B cell (primary cell): ENCODE data around the gene RBP3. TPM values are rescaled to one million over a fixed set of nuclear protein-coding genes. Genes with fewer than 3 reads are reported as not detected.

ENCODE experiments used
- ATAC-seq: fragments of 200-7000 bp; cut with Tn5 transposase; one replicate; pipeline ENCODE4 v1.10.0; 2021; ENCODE audit warnings: low read depth, mild to moderate bottlenecking, moderate number of reproducible peaks, moderate library complexity
- CTCF ChIA-PET: fragments of 350-600 bp; sonication (Branson Sonifier 250); formaldehyde crosslinking; loops from one replicate; lab custom pipeline; 2021; ENCODE audit warnings: antibody characterized with exemption, inconsistent platforms; lab: Charles Lee
- POLR2A ChIA-PET: fragments of 350-600 bp; sonication (Branson Sonifier 250); formaldehyde crosslinking; loops from one replicate; lab custom pipeline; 2021; ENCODE audit warnings: antibody characterized with exemption; lab: Charles Lee
- DNase-seq: peaks from one replicate; pipeline ENCODE4 v3.0.0; 2013
- H2AFZ ChIP-seq: 2 replicates; pipeline ENCODE4 v1.6.1; 2012; ENCODE audit warnings: mild to moderate bottlenecking, low read depth, low read length; ENCODE audit not compliant: insufficient read depth, poor library complexity, severe bottlenecking
- H3K27ac ChIP-seq, 2 donors: 1 replicate in 1 of 2; 2 replicates in 1 of 2; pipeline ENCODE4 v1.5.1; 2012 to 2013; ENCODE audit warnings: low read length in 2 of 2, mild to moderate bottlenecking in 2 of 2, moderate library complexity in 1 of 2
- H3K27me3 ChIP-seq, 4 experiments: fragments of 200-600 bp in 1 of 4; sonication (generic) in 1 of 4; replicated peaks in 1 of 4; 1 replicate in 2 of 4; 2 replicates in 2 of 4; pipeline versions ENCODE4 v1.6.1 to v1.7.0; 2013 to 2016; ENCODE audit warnings: low read length in 3 of 4, mild to moderate bottlenecking in 2 of 4, mixed read lengths in 1 of 4, moderate library complexity in 1 of 4; ENCODE audit not compliant: insufficient read depth in 4 of 4, control insufficient read depth in 3 of 4; ENCODE audit errors: control extremely low read depth in 1 of 4
- H3K36me3 ChIP-seq, 2 experiments: replicated peaks in 1 of 2; 1 replicate in 1 of 2; 2 replicates in 1 of 2; pipeline versions ENCODE4 v1.6.1 to v1.7.1; 2013; ENCODE audit warnings: low read length in 1 of 2; ENCODE audit not compliant: insufficient read depth in 2 of 2, control insufficient read depth in 1 of 2; ENCODE audit errors: control extremely low read depth in 1 of 2, extremely low read depth in 1 of 2
- H3K4me1 ChIP-seq, 2 donors: fragments of 200-600 bp in 1 of 2; sonication (generic) in 1 of 2; 1 replicate in 1 of 2; 2 replicates in 1 of 2; pipeline versions ENCODE4 v1.5.1 to v1.6.1; 2013 to 2017; ENCODE audit warnings: low read length in 2 of 2; ENCODE audit not compliant: control insufficient read depth in 2 of 2, insufficient read depth in 2 of 2
- H3K4me2 ChIP-seq: replicated peaks from 2 replicates; pipeline ENCODE3; 2012; ENCODE audit warnings: mild to moderate bottlenecking, low read depth, low read length; ENCODE audit not compliant: poor library complexity, severe bottlenecking
- H3K4me3 ChIP-seq, 5 experiments: fragments of 200-600 bp in 1 of 5; sonication (generic) in 1 of 5; 1 replicate in 3 of 5; 2 replicates in 2 of 5; pipeline versions ENCODE4 v1.5.1 to v1.7.0; 2011 to 2016; ENCODE audit warnings: low read length in 4 of 5, mild to moderate bottlenecking in 4 of 5, low read depth in 2 of 5, control low read depth in 1 of 5, moderate library complexity in 1 of 5; ENCODE audit not compliant: insufficient read depth in 1 of 5; ENCODE audit errors: control extremely low read depth in 1 of 5, extremely low read depth in 1 of 5
- H3K79me2 ChIP-seq: fragments of 200-600 bp; sonication (generic); one replicate; pipeline ENCODE4 v1.6.0; 2016; ENCODE audit warnings: low read length; ENCODE audit not compliant: control insufficient read depth, insufficient read depth
- H3K9ac ChIP-seq: fragments of 200-600 bp; sonication (generic); 2 replicates; pipeline ENCODE4 v1.6.1; 2017; ENCODE audit warnings: mild to moderate bottlenecking, low read length, moderate library complexity
- H3K9me3 ChIP-seq, 3 donors: one replicate each; pipeline versions ENCODE4 v1.6.1 to v1.7.1; 2013; ENCODE audit warnings: low read length in 2 of 3; ENCODE audit not compliant: control insufficient read depth in 2 of 3, insufficient read depth in 1 of 3; ENCODE audit errors: control extremely low read depth in 1 of 3
- H4K20me1 ChIP-seq: 2 replicates; pipeline ENCODE4 v1.6.0; 2012; ENCODE audit warnings: mild to moderate bottlenecking, low read length; ENCODE audit not compliant: insufficient read depth, control insufficient read depth, poor library complexity, severe bottlenecking
- H3K27ac Mint-ChIP-seq: one replicate; pipeline ENCODE4 v1.8.0; 2021; ENCODE audit warnings: mixed read lengths
- H3K27me3 Mint-ChIP-seq: one replicate; pipeline ENCODE4 v1.8.0; 2021; ENCODE audit warnings: mixed read lengths
- H3K4me1 Mint-ChIP-seq: one replicate; pipeline ENCODE4 v1.8.0; 2021; ENCODE audit warnings: mixed read lengths
- H3K4me3 Mint-ChIP-seq: one replicate; pipeline ENCODE4 v1.8.0; 2021; ENCODE audit warnings: mixed read lengths
- H3K9me3 Mint-ChIP-seq: one replicate; pipeline ENCODE4 v1.8.0; 2022; ENCODE audit warnings: mixed read lengths; ENCODE audit not compliant: insufficient read depth
- EZH2 ChIP-seq: IDR thresholded peaks from 2 replicates; pipeline ENCODE4 v1.6.1; 2012; ENCODE audit warnings: borderline replicate concordance, low read depth, mild to moderate bottlenecking, moderate library complexity, low read length; ENCODE audit not compliant: insufficient read depth, poor library complexity, severe bottlenecking
- WGBS: methylation state at CpG from one replicate; pipeline ENCODE4 v1.1.5; 2013; ENCODE audit warnings: missing lambda C conversion rate; ENCODE audit not compliant: insufficient coverage; 5-methylcytosine and 5-hydroxymethylcytosine counted together
- intact Hi-C: fragments of 100-400 bp; cut with micrococcal nuclease; formaldehyde crosslinking; loops from one replicate; pipeline ENCODE4 v1.10.0; 2022
- polyA plus RNA-seq: library from polyadenylated mRNA; depleted of rRNA; stranded (reverse); fragments of >200 nt; gene quantifications from 2 replicates; pipeline ENCODE4 v1.2.3, GENCODE V29; 2012
- total RNA-seq, 2 donors: library from RNA; stranded (reverse); fragments of 120-200 nt in 1 of 2; gene quantifications; 1 replicate in 1 of 2; 2 replicates in 1 of 2; pipeline versions ENCODE4 v1.2.3 to v1.2.4, GENCODE V29; 2013 to 2022
- TF ChIP-seq, protein P1 (sequence below): fragments of 200-600 bp; IDR thresholded peaks from one replicate; pipeline ENCODE4 v1.8.0; 2022; ENCODE audit warnings: antibody characterized with exemption, mild to moderate bottlenecking

RBP3 gene
- total and polyA plus RNA-seq, 2 donors (not counting 1 experiment from before 2014, with no cell fraction given) = not detected

GRCh38 chr10:47323636-47324296, 24.4 kb upstream of the RBP3 start:
- Histone ChIP-seq H3K36me3 (no peaks in the 10 kb centered on the region), H3K4me2 (no peak overlapping the region), H2AFZ (no peak overlapping the region), H3K9me3 (peaks cover 0 to 8% (median 0%) of the 10 kb centered on the region in 3 donors), H3K79me2 (no peaks in the 10 kb centered on the region), H3K27me3 (no peaks in the 10 kb centered on the region), H3K9ac (no peak overlapping the region), H3K4me3 (no peak overlapping the region), H3K27ac (no peak overlapping the region), H4K20me1 (no peaks in the 10 kb centered on the region), H3K4me1 (no peaks in the 10 kb centered on the region)
- Mint-ChIP-seq H3K27me3 (peaks cover 6% of the 10 kb centered on the region), H3K4me1 (no peaks in the 10 kb centered on the region), H3K9me3 (no peaks in the 10 kb centered on the region), H3K4me3 (no peak overlapping the region), H3K27ac (no peak overlapping the region)
- TF ChIP-seq EZH2 = no peak
- TF ChIP-seq, protein P1, sequence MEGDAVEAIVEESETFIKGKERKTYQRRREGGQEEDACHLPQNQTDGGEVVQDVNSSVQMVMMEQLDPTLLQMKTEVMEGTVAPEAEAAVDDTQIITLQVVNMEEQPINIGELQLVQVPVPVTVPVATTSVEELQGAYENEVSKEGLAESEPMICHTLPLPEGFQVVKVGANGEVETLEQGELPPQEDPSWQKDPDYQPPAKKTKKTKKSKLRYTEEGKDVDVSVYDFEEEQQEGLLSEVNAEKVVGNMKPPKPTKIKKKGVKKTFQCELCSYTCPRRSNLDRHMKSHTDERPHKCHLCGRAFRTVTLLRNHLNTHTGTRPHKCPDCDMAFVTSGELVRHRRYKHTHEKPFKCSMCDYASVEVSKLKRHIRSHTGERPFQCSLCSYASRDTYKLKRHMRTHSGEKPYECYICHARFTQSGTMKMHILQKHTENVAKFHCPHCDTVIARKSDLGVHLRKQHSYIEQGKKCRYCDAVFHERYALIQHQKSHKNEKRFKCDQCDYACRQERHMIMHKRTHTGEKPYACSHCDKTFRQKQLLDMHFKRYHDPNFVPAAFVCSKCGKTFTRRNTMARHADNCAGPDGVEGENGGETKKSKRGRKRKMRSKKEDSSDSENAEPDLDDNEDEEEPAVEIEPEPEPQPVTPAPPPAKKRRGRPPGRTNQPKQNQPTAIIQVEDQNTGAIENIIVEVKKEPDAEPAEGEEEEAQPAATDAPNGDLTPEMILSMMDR = no peak
- 92% methylated on average over 3 of the region's 5 CpGs for WGBS
- ChIA-PET POLR2A (no interaction called here), CTCF (interaction anchor here (0.8 to 1.7 kb wide), 4 partner anchors 8 to 299 kb away, joined by 3 to 4 read pairs (median 4); no protein-coding TSS in a partner anchor)
- no peak for DNase-seq
- intact Hi-C loops = no loop called here
- no peak for ATAC-seq
